HepG2 (cell line): ENCODE data around the gene EPO. TPM values are rescaled to one million over a fixed set of nuclear protein-coding genes. Genes with fewer than 3 reads are reported as not detected.
A peak's percentile ranks its signal among the peaks of the same experiment; 100 is the strongest.

Experiments
- IKZF4 ChIP-seq: sonication (generic); formaldehyde crosslinking; IDR thresholded peaks from 2 replicates; pipeline ENCODE4 v1.5.1; 2020; ENCODE audit warnings: borderline replicate concordance, mild to moderate bottlenecking, low read depth, missing genetic modification reagents; ENCODE audit errors: not compliant biosample characterization
- SAFB2 ChIP-seq: sonication (generic); formaldehyde crosslinking; IDR thresholded peaks from 2 replicates; pipeline ENCODE4 v1.5.1; 2020; ENCODE audit warnings: missing genetic modification reagents, low read depth, mild to moderate bottlenecking, borderline replicate concordance
- SIX1 ChIP-seq: sonication (generic); formaldehyde crosslinking; IDR thresholded peaks from 2 replicates; pipeline ENCODE4 v1.4.0; 2020; ENCODE audit warnings: missing genetic modification reagents, borderline replicate concordance
- SMAD3 ChIP-seq: sonication (generic); formaldehyde crosslinking; IDR thresholded peaks from 2 replicates; pipeline ENCODE4 v1.4.0; 2020; ENCODE audit warnings: missing genetic modification reagents
- SNRNP70 ChIP-seq: fragments of 200-400 bp; formaldehyde crosslinking; IDR thresholded peaks from 2 replicates; pipeline ENCODE4 v1.6.1; 2017; ENCODE audit warnings: mild to moderate bottlenecking, low read depth, low read length, moderate library complexity
- ZFP41 ChIP-seq: sonication (generic); formaldehyde crosslinking; IDR thresholded peaks from 2 replicates; pipeline ENCODE4 v1.4.0; 2020; ENCODE audit warnings: mild to moderate bottlenecking, missing genetic modification reagents, borderline replicate concordance
- ZFY ChIP-seq: sonication (generic); formaldehyde crosslinking; IDR thresholded peaks from 2 replicates; pipeline ENCODE4 v1.4.0; 2020; ENCODE audit warnings: missing genetic modification reagents
- ZMYM4 ChIP-seq: sonication (generic); formaldehyde crosslinking; IDR thresholded peaks from 2 replicates; pipeline ENCODE4 v1.8.1; 2023; ENCODE audit warnings: mild to moderate bottlenecking, missing genetic modification reagents
- ZNF251 ChIP-seq: sonication (generic); formaldehyde crosslinking; IDR thresholded peaks from 2 replicates; pipeline ENCODE4 v1.9.0; 2021; ENCODE audit warnings: mild to moderate bottlenecking, missing genetic modification reagents
- ZNF331 ChIP-seq: sonication (generic); formaldehyde crosslinking; IDR thresholded peaks from 2 replicates; pipeline ENCODE4 v1.4.0; 2020; ENCODE audit warnings: missing genetic modification reagents
- ZNF383 ChIP-seq: sonication (generic); formaldehyde crosslinking; IDR thresholded peaks from 2 replicates; pipeline ENCODE4 v1.4.0; 2020; ENCODE audit warnings: missing genetic modification reagents, mild to moderate bottlenecking, borderline replicate concordance
- ZNF543 ChIP-seq: sonication (generic); formaldehyde crosslinking; IDR thresholded peaks from 2 replicates; pipeline ENCODE4 v1.4.0; 2020; ENCODE audit warnings: mild to moderate bottlenecking, missing genetic modification reagents
- ZNF609 ChIP-seq: sonication (generic); formaldehyde crosslinking; IDR thresholded peaks from 2 replicates; pipeline ENCODE4 v1.4.0; 2020; ENCODE audit warnings: mild to moderate bottlenecking, missing genetic modification reagents, borderline replicate concordance
- ZNF691 ChIP-seq: sonication (generic); formaldehyde crosslinking; IDR thresholded peaks from 2 replicates; pipeline ENCODE4 v1.4.0; 2020; ENCODE audit warnings: missing genetic modification reagents, low read depth, mild to moderate bottlenecking, borderline replicate concordance
- polyA plus RNA-seq, 8 experiments: library from polyadenylated mRNA; depleted of rRNA in 3 of 8; stranded (reverse) in 7 of 8; unstranded in 1 of 8; fragments of >200 nt; fragmentation: Illumina TruSeq in 4 of 8; extraction: Trizol in 4 of 8; gene quantifications; 2 replicates each; pipeline versions ENCODE4 v1.2.1 to v1.2.3, GENCODE V29; 2011 to 2016; ENCODE audit warnings: low read depth in 4 of 8, missing spikeins in 1 of 8, mixed read lengths in 1 of 8; ENCODE audit not compliant: insufficient read depth in 1 of 8
- total RNA-seq, 5 experiments: library from RNA; depleted of rRNA; stranded (reverse); fragments of >200 nt; fragmentation: Illumina TruSeq; extraction: Trizol; gene quantifications; 2 replicates each; pipeline ENCODE4 v1.2.3, GENCODE V29; 2016; ENCODE audit warnings: low read depth in 1 of 5
- TF ChIP-seq, protein P1 (sequence below): IDR thresholded peaks from 2 replicates; pipeline ENCODE4 v1.6.1; 2018; ENCODE audit warnings: missing genetic modification reagents
- TF ChIP-seq, protein P2 (sequence below): sonication (generic); formaldehyde crosslinking; IDR thresholded peaks from 2 replicates; pipeline ENCODE4 v1.4.0; 2020; ENCODE audit warnings: missing genetic modification reagents

Gene EPO
- total and polyA plus RNA-seq, 2 of the 13 experiments (the other 11 are each of a cell fraction or from before 2014, with no cell fraction given), result 10.3 to 25.7 TPM

DNA sequence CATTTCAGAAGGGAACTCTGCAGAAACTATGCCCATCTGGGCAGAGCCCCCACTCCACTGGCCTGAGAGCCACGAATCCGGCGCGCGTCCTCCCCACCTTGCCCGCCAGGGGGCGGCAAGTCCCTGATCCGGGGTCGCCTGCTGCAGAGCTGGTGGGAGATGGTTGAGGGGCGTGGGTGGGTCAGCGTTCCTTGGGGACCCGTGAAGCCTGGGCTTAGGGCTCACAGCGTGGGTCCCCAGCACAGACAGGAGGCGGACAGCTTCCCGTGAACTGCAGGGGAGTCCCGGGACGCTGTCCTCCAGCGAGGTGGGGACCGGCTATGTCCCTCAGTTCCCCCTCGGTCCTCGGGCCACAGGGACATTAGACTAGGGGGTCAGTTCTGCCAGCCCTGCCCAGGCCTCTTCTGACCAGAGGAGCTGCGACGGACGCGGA is 14.9 kb upstream of the EPO start (continued):
- TF ChIP-seq ZNF609 (peak; percentile 18; the same call in 1 of the 2 replicates), SMAD3 (CRISPR knock-in tag) (no peak), ZNF251 (0 out of 2 replicates have a peak, but pooled peaks have one; percentile 40), ZFP41 (CRISPR knock-in tag) (peak; percentile 20; the same call in 1 of the 2 replicates), ZMYM4 (CRISPR knock-in tag) (no peak), ZNF331 (peak; percentile 60; the same call in 1 of the 2 replicates), SNRNP70 (no peak), SIX1 (CRISPR knock-in tag) (peak; percentile 22; the same call in 1 of the 2 replicates), ZNF383 (CRISPR knock-in tag) (peak; percentile 88; the same call in 1 of the 2 replicates), IKZF4 (CRISPR knock-in tag) (peak; percentile 19), ZFY (CRISPR knock-in tag) (no peak), ZNF543 (CRISPR knock-in tag) (peak; percentile 92; the same call in 1 of the 2 replicates), SAFB2 (CRISPR knock-in tag) (peak; percentile 69; the same call in 1 of the 2 replicates), ZNF691 (CRISPR knock-in tag) (peak; percentile 21; the same call in 1 of the 2 replicates)
- TF ChIP-seq, protein P1, sequence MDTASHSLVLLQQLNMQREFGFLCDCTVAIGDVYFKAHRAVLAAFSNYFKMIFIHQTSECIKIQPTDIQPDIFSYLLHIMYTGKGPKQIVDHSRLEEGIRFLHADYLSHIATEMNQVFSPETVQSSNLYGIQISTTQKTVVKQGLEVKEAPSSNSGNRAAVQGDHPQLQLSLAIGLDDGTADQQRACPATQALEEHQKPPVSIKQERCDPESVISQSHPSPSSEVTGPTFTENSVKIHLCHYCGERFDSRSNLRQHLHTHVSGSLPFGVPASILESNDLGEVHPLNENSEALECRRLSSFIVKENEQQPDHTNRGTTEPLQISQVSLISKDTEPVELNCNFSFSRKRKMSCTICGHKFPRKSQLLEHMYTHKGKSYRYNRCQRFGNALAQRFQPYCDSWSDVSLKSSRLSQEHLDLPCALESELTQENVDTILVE (CRISPR knock-in tag), result peak; percentile 25
- TF ChIP-seq, protein P2, sequence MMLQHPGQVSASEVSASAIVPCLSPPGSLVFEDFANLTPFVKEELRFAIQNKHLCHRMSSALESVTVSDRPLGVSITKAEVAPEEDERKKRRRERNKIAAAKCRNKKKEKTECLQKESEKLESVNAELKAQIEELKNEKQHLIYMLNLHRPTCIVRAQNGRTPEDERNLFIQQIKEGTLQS, result 0 out of 2 replicates have a peak, but pooled peaks have one; percentile 2
